Right lobe of liver (tissue), 6 donors: Measurements from ENCODE around the gene SLC51A. TPM values are rescaled to one million over a fixed set of nuclear protein-coding genes. Genes with fewer than 3 reads are reported as not detected.
A peak's percentile ranks its signal among the peaks of the same experiment; 100 is the strongest.

Experiments used
- ATAC-seq, 4 donors: fragments of 200-7000 bp; cut with Tn5 transposase; one replicate each; pipeline ENCODE4 v1.9.1; 2020; ENCODE audit warnings: mild to moderate bottlenecking in 4 of 4, moderate library complexity in 4 of 4
- DNase-seq, 3 donors: peaks; one replicate each; pipeline ENCODE4 v3.0.0-alpha.2; 2020
- H3K27ac ChIP-seq, 3 donors: fragments of 200-600 bp; one replicate each; pipeline ENCODE4 v1.8.0; 2022
- H3K27me3 ChIP-seq, 2 donors: fragments of 200-600 bp; one replicate each; pipeline ENCODE4 v1.8.0; 2022
- H3K36me3 ChIP-seq, 4 donors: fragments of 200-600 bp; sonication (generic) in 1 of 4; one replicate each; pipeline versions ENCODE4 v1.5.1 to v1.8.0; 2017 to 2022; ENCODE audit warnings: control low read depth in 1 of 4
- H3K4me1 ChIP-seq, 4 donors: fragments of 200-600 bp; sonication (generic) in 1 of 4; one replicate each; pipeline versions ENCODE4 v1.5.1 to v1.8.0; 2017 to 2022; ENCODE audit warnings: control low read depth in 1 of 4
- H3K4me3 ChIP-seq, 3 donors: fragments of 200-600 bp; one replicate each; pipeline ENCODE4 v1.8.0; 2022
- H3K9me3 ChIP-seq, 4 donors: fragments of 200-600 bp; sonication (generic) in 1 of 4; one replicate each; pipeline versions ENCODE4 v1.5.1 to v1.8.0; 2017 to 2022; ENCODE audit warnings: control low read depth in 1 of 4
- POLR2A ChIP-seq: fragments of 450-650 bp; IDR thresholded peaks from one replicate; pipeline ENCODE4 v1.6.1; 2017; ENCODE audit warnings: antibody characterized with exemption, mild to moderate bottlenecking
- WGBS: methylation state at CpG from one replicate; pipeline ENCODE4 v1.1.6; 2018; ENCODE audit warnings: low coverage, low lambda C conversion rate; ENCODE audit not compliant: insufficient coverage; ENCODE audit errors: missing lambda C conversion rate; 5-methylcytosine and 5-hydroxymethylcytosine counted together
- intact Hi-C, 2 donors: fragments of 100-400 bp; cut with DNase I; formaldehyde crosslinking; loops; one replicate each; pipeline versions ENCODE4 v1.11.2 to v1.14.1; 2022
- total RNA-seq, 6 experiments: library from RNA; depleted of rRNA in 2 of 6; stranded (reverse); fragments of >200 nt in 2 of 6; fragmentation: NEBNext Ultra II Directional in 3 of 6; extraction: Animal tissue kit (Norgen Biotek cat#: 25700) in 3 of 6; gene quantifications; one replicate each; pipeline versions ENCODE4 v1.1.0 to v1.2.4, GENCODE V29; 2016 to 2023
- TF ChIP-seq, protein P1 (sequence below), 4 donors: fragments of 200-600 bp in 3 of 4; fragments of 450-650 bp in 1 of 4; IDR thresholded peaks; one replicate each; pipeline versions ENCODE4 v1.5.1 to v1.8.0; 2016 to 2022; ENCODE audit warnings: antibody characterized with exemption in 4 of 4, mild to moderate bottlenecking in 2 of 4
- donor health status: DM: no; HTN: yes; CAD: no.
- donor health status: DM: no; HTN: no; CAD: no.
- donor health status: DM: no; HTN: no; CAD: no.
- donor health status: DM: no; HTN: yes; CAD: no.
- donor health status: DM: no; HTN: yes; CAD: no.

SLC51A gene
- total RNA-seq, 6 experiments from 2014 or later = 23.1 to 129 (median 64.0) TPM

DNA sequence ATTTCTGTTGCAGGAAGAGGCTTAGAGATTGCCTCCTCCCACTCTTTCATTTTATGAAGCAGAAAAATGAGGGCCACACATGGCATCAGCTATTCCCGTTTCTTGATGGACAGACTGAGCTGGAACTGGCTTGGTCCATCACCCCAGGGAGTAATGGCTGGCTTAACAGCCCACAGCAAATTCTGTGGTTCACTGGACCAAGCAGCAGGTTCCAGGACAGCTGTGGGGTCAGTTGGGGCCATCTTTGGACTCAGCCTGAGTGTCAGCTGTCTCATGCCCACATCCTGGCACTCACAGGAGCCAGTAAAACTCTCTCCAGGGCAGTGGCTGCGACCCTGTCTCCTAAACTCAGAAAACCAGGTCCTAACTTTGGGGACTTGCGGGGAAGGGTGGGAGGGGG, 41.7 kb upstream of the SLC51A start:
- no peaks in the 10 kb centered on the region for H3K9me3 ChIP-seq
- peak in 1 of 3 donors; percentile 14 for DNase-seq
- 74% methylated on average over 2 of the region's 3 CpGs for WGBS
- H3K36me3 ChIP-seq = no peaks in the 10 kb centered on the region
- peaks cover 0 to 12% (median 0%) of the 10 kb centered on the region in 4 donors for H3K4me1 ChIP-seq
- ATAC-seq = no peak
- intact Hi-C loops = no loop called here
- no peak overlapping the region for H3K4me3 ChIP-seq
- H3K27me3 ChIP-seq = no peaks in the 10 kb centered on the region
- TF ChIP-seq, protein P1, sequence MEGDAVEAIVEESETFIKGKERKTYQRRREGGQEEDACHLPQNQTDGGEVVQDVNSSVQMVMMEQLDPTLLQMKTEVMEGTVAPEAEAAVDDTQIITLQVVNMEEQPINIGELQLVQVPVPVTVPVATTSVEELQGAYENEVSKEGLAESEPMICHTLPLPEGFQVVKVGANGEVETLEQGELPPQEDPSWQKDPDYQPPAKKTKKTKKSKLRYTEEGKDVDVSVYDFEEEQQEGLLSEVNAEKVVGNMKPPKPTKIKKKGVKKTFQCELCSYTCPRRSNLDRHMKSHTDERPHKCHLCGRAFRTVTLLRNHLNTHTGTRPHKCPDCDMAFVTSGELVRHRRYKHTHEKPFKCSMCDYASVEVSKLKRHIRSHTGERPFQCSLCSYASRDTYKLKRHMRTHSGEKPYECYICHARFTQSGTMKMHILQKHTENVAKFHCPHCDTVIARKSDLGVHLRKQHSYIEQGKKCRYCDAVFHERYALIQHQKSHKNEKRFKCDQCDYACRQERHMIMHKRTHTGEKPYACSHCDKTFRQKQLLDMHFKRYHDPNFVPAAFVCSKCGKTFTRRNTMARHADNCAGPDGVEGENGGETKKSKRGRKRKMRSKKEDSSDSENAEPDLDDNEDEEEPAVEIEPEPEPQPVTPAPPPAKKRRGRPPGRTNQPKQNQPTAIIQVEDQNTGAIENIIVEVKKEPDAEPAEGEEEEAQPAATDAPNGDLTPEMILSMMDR (IDR thresholded peaks at IDR 0.05) = no peak
- no peak for TF ChIP-seq POLR2A
- H3K27ac ChIP-seq = no peak overlapping the region

DNA sequence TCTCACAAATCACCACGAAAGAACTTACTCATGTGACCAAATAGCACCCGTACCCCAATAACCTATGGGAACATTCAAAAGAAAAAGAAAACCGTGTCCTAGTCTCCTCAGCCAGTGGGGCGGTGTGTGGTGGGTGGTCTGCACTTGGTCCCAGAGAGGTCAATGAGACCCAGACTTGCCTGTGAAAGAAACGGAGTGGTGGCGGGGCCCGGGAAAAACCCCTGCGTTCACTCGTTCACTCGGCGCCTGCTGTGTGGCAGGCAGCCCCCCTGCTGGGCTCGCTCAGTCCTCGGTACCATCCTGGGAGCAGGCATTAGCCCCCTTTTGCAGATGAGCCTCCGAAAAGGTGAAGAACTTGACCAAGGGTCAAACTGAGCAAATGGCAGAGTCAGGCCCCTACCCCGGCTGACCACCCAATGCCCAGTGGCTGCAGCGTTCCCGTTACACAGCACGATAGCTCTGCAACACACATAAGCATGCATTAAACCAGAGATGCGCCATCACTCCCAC, 41.2 kb upstream of the SLC51A start:
- Histone ChIP-seq H3K36me3 (no peaks in the 10 kb centered on the region), H3K9me3 (no peaks in the 10 kb centered on the region), H3K4me3 (no peak overlapping the region), H3K27ac (no peak overlapping the region), H3K27me3 (no peaks in the 10 kb centered on the region), H3K4me1 (peaks cover 0 to 14% (median 0%) of the 10 kb centered on the region in 4 donors)
- ATAC-seq = no peak
- TF ChIP-seq POLR2A = no peak
- TF ChIP-seq, protein P1 (IDR thresholded peaks at IDR 0.05) = no peak
- intact Hi-C loops = no loop called here
- 90% methylated on average over 2 of the region's 19 CpGs for WGBS
- DNase-seq = peak in 2 of 3 donors; percentile 2 to 20

DNA sequence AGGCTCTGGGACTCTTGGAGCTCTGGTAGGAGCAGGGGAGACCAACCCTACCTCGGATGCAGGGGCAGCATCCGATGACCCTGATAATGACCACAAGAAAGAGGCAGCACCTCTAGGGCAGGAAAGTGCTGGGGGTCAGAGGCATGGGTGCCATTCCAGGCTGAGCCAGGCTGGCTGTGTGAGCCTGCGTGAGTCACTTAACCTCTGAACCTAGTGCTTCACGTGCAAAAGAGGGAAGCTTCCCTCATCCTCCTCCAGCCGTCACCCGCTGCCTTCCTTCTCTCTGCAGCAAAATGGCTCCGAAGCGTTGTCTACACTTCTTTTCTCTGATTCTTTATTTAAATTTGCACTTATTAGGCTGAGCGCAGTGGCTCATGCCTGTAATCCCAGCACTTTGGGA, 40.6 kb upstream of the SLC51A start:
- Histone ChIP-seq H3K4me1 (peaks cover 0 to 14% (median 0%) of the 10 kb centered on the region in 4 donors), H3K36me3 (no peaks in the 10 kb centered on the region), H3K27ac (no peak overlapping the region), H3K9me3 (no peaks in the 10 kb centered on the region), H3K4me3 (no peak overlapping the region), H3K27me3 (no peaks in the 10 kb centered on the region)
- WGBS = 87% methylated on average over 5 of the region's 9 CpGs
- no peak for TF ChIP-seq POLR2A
- TF ChIP-seq, protein P1 (IDR thresholded peaks at IDR 0.05) = no peak
- DNase-seq (peak in 2 of 3 donors; percentile 9 to 22), ATAC-seq (no peak)
- intact Hi-C loops = no loop called here

DNA sequence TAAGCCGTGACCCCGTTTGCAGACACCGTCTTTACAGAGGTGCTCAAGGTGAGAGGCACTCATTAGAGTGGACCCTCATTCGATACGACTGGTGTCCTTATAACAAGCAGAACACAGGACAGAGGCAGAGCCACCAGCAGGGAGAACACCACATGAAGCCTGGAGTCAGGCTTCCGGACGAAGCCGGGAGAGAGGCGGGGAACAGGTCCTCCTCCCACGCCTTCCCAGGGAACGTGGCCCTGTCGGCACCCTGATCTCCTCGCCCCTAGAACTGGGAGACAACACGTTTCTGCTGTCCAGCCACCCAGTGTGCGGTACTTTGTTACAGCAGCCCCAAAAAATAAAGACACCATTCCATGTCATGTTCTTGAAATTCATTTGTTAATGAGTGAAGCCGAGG, 38.8 kb upstream of the SLC51A start:
- 44% methylated on average over 11 of the region's 16 CpGs for WGBS
- intact Hi-C loops = no loop called here
- Histone ChIP-seq H3K9me3 (no peaks in the 10 kb centered on the region), H3K27ac (peak overlapping the region in 1 of 3 donors; percentile 68), H3K4me1 (peaks cover 0 to 14% (median 0%) of the 10 kb centered on the region in 4 donors), H3K36me3 (no peaks in the 10 kb centered on the region), H3K4me3 (no peak overlapping the region), H3K27me3 (no peaks in the 10 kb centered on the region)
- DNase-seq (peak in 1 of 3 donors; percentile 31), ATAC-seq (peak; percentile 62 to 76 (median 69))
- TF ChIP-seq, protein P1 (IDR thresholded peaks at IDR 0.05) = no peak
- TF ChIP-seq POLR2A = no peak
